Measurements from ENCODE around the gene PRKCH. TPM values are rescaled to one million over a fixed set of nuclear protein-coding genes. Genes with fewer than 3 reads are reported as not detected.

Gene PRKCH
- total RNA-seq, 1 donor from 2014 or later, result 9.0 TPM

GRCh38 chr14:61377749-61378148 is 56.4 kb downstream of the PRKCH start:
- H3K4me3 Mint-ChIP-seq, result no peak overlapping the region
- H3K36me3 Mint-ChIP-seq, result peaks cover 25% of the 10 kb centered on the region
- H3K27me3 Mint-ChIP-seq (ENCODE audit: low read depth), result no peaks in the 10 kb centered on the region
- H3K9me3 Mint-ChIP-seq, result peaks cover 34% of the 10 kb centered on the region
- H3K4me1 Mint-ChIP-seq, result no peaks in the 10 kb centered on the region
- DNase-seq (ENCODE audit: low spot score in 2 of 2, unreplicated experiment in 2 of 2), result no peak
- TF ChIP-seq CTCF (IDR thresholded peaks at IDR 0.05; ENCODE audit: unreplicated experiment), result no peak
- H3K27ac Mint-ChIP-seq, result no peak overlapping the region

- H3K27me3 Mint-ChIP-seq (ENCODE audit: low read depth), result no peaks in the 10 kb centered on the region
- peaks cover 22% of the 10 kb centered on the region for H3K9me3 Mint-ChIP-seq
- H3K4me1 Mint-ChIP-seq, result no peaks in the 10 kb centered on the region
- no peak for DNase-seq (ENCODE audit: low spot score in 2 of 2, unreplicated experiment in 2 of 2)
- no peak for TF ChIP-seq CTCF (IDR thresholded peaks at IDR 0.05; ENCODE audit: unreplicated experiment)
- H3K27ac Mint-ChIP-seq, result no peak overlapping the region
- no peak overlapping the region for H3K4me3 Mint-ChIP-seq
- peaks cover 13% of the 10 kb centered on the region for H3K36me3 Mint-ChIP-seq
Observed at GRCh38 chr14:61379639-61380184, 58.3 kb downstream of the PRKCH start.

- peaks cover 12% of the 10 kb centered on the region for H3K9me3 Mint-ChIP-seq
- H3K4me3 Mint-ChIP-seq, result no peak overlapping the region
- DNase-seq (ENCODE audit: low spot score in 2 of 2, unreplicated experiment in 2 of 2), result no peak
- no peaks in the 10 kb centered on the region for H3K4me1 Mint-ChIP-seq
- TF ChIP-seq CTCF (IDR thresholded peaks at IDR 0.05; ENCODE audit: unreplicated experiment), result no peak
- peaks cover 4% of the 10 kb centered on the region for H3K36me3 Mint-ChIP-seq
- H3K27ac Mint-ChIP-seq, result no peak overlapping the region
- no peaks in the 10 kb centered on the region for H3K27me3 Mint-ChIP-seq (ENCODE audit: low read depth)
Observed at GRCh38 chr14:61380984-61381383, 59.6 kb downstream of the PRKCH start.

- Mint-ChIP-seq H3K4me3 (no peak overlapping the region), H3K27me3 (ENCODE audit: low read depth) (no peaks in the 10 kb centered on the region), H3K36me3 (no peaks in the 10 kb centered on the region), H3K4me1 (no peaks in the 10 kb centered on the region), H3K27ac (no peak overlapping the region), H3K9me3 (peaks cover 6% of the 10 kb centered on the region)
- TF ChIP-seq CTCF (IDR thresholded peaks at IDR 0.05; ENCODE audit: unreplicated experiment), result no peak
- DNase-seq (ENCODE audit: low spot score in 2 of 2, unreplicated experiment in 2 of 2), result no peak
Observed at GRCh38 chr14:61381553-61381952, 60.2 kb downstream of the PRKCH start.

GRCh38 chr14:61382842-61383241 is 61.5 kb downstream of the PRKCH start:
- no peak for DNase-seq (ENCODE audit: low spot score in 2 of 2, unreplicated experiment in 2 of 2)
- Mint-ChIP-seq H3K9me3 (no peaks in the 10 kb centered on the region), H3K36me3 (no peaks in the 10 kb centered on the region), H3K4me3 (no peak overlapping the region), H3K27me3 (ENCODE audit: low read depth) (no peaks in the 10 kb centered on the region), H3K4me1 (no peaks in the 10 kb centered on the region), H3K27ac (no peak overlapping the region)
- no peak for TF ChIP-seq CTCF (IDR thresholded peaks at IDR 0.05; ENCODE audit: unreplicated experiment)
